ENCODE results near the gene SLC29A4. TPM values are rescaled to one million over a fixed set of nuclear protein-coding genes. Genes with fewer than 3 reads are reported as not detected.

Gene SLC29A4, protein sequence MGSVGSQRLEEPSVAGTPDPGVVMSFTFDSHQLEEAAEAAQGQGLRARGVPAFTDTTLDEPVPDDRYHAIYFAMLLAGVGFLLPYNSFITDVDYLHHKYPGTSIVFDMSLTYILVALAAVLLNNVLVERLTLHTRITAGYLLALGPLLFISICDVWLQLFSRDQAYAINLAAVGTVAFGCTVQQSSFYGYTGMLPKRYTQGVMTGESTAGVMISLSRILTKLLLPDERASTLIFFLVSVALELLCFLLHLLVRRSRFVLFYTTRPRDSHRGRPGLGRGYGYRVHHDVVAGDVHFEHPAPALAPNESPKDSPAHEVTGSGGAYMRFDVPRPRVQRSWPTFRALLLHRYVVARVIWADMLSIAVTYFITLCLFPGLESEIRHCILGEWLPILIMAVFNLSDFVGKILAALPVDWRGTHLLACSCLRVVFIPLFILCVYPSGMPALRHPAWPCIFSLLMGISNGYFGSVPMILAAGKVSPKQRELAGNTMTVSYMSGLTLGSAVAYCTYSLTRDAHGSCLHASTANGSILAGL
- 1 to 10 TPM; 3.7 to 4.3 TPM for total RNA-seq

DNA sequence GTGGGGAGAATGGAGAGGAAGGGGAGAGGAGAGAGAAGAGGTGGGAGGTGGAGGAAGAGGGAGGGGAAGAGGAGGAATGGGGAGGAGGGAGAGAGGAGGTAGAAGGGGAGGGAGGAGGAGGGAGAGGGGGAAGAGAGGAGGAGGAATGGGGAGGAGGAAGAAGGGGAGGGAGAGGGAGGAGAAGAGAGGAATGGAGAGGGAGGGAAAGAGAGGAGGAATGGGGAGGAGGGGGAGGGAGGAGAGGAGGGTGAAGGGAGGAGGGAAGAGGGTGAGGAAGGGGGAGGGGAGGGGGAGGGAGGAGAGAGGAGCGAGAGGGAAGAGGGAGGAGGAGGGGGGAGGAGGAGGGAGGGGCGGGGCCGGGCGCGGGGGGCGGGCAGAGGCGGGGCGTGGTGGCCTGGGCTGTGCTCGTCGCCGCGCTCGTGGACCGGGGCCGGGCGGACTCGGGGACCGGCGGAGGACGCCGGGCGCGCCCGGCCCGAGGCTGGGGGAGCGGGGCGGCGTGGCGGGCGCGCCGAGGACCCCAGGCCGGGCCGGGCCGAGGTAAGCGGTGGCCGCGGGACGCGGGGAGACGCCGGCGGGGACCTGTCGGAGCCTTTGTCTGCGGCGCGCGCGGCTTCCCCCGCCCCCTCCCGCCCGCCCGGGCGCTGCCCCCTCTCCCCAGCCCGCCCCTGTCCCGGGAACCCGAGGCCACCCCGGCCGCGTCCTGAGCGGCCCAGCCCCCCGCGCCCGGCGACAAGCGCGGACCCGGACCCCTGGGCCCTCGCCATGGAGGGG lies at the start of gene SLC29A4:
SLC29A4 (plus strand) TSS at position 401 of the 774 bp plus-strand sequence. CDS start 4,874 bp downstream, outside the sequence.
- Histone ChIP-seq H3K27ac (no peak within 1 kb of the TSS), H3K9me3 (no peaks in the 10 kb centered on the region), H3K4me3 (peak within 1 kb of the TSS; percentile 48 to 67), H3K36me3 (no peaks in the 10 kb centered on the region), H3K27me3 (no peaks in the 10 kb centered on the region), H3K4me1 (peaks cover 0 to 8% of the 10 kb centered on the region in 2 donors)
- DNase-seq (ENCODE audit: low spot score) = no peak
- no peak for TF ChIP-seq CTCF (IDR thresholded peaks at IDR 0.05)

DNA sequence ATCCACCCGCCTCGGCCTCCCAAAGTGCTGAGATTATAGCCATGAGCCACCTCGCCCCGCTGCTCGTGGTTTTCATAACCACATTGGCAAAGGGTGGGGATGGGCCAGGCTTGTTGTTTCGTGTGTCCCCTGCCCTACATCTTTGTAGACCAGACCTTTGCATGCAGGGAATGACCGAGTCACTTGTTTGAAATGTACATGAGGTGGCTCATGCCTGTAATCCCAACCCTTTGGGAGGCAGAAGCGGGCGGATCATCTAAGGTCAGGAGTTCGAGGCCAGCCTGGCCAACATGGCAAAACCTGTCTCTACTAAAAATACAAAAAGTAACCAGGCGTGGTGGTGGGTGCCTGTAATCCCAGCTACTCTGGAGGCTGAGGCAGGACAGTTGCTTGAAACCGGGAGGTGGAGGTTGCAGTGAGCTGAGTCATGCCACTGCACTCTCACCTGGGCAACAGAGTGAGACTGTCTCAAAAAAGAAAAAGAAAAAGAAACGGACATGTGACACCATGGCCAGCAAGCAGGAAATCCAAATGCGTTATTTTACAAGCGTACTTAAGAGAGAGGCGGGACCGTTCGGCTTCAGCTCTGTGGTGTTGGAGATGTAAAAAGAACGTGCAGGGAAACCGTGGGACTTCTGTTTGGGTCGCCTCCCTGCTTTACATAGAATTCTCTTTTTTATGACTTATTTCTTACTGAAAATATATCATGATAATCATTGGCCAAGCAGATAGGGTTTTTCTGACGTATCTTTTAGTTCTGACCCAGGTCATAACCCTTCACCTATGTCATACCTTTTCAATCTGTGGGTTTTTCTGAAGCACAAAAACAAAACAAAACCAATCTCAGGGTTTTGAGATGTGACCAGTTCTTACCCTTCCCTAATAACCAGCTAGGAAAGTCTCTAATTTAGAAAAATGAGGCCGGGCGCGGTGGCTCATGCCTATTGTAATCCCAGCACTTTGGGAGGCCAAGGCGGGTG lies 47.6 kb upstream of the SLC29A4 start:
- Histone ChIP-seq H3K27me3 (no peaks in the 10 kb centered on the region), H3K27ac (no peak overlapping the region), H3K4me3 (no peak overlapping the region), H3K36me3 (peaks cover 22% of the 10 kb centered on the region), H3K9me3 (no peaks in the 10 kb centered on the region), H3K4me1 (peaks cover 0 to 9% of the 10 kb centered on the region in 2 donors)
- TF ChIP-seq CTCF (IDR thresholded peaks at IDR 0.05) = no peak
- no peak for DNase-seq (ENCODE audit: low spot score)

DNA sequence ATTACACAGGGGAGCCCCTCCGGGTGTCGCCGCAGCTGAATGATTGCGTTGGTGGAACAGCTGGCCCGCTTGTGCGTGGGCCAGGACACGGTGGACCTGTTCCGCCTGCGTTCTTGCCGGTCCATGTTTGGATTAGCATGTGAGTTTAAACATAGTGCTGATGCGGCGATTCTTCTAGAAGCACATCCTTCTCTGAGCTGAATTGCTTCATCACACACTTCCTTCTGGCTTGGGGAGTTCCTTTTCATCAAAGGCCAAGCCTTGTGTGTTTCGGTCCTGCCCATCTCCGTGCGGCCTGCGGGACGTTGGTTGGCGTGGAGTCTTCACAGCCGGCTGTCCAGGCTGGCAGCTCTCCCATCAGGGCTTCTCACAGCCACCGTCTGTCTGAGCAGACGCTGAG lies 45.5 kb upstream of the SLC29A4 start:
- DNase-seq (ENCODE audit: low spot score) = peak; percentile 83
- no peak for TF ChIP-seq CTCF (IDR thresholded peaks at IDR 0.05)
- peaks cover 7% of the 10 kb centered on the region for H3K36me3 ChIP-seq
- H3K4me3 ChIP-seq = peak overlapping the region in 1 of 2 donors; percentile 15
- H3K27me3 ChIP-seq = no peaks in the 10 kb centered on the region
- H3K27ac ChIP-seq = peak overlapping the region; percentile 36 to 51
- no peaks in the 10 kb centered on the region for H3K9me3 ChIP-seq
- H3K4me1 ChIP-seq = peaks cover 0 to 14% of the 10 kb centered on the region in 2 donors

GRCh38 chr7:5238500-5238899 lies 44.2 kb upstream of the SLC29A4 start:
- H3K36me3 ChIP-seq = no peaks in the 10 kb centered on the region
- no peak for TF ChIP-seq CTCF (IDR thresholded peaks at IDR 0.05)
- no peaks in the 10 kb centered on the region for H3K9me3 ChIP-seq
- H3K27me3 ChIP-seq = no peaks in the 10 kb centered on the region
- no peak overlapping the region for H3K4me3 ChIP-seq
- peaks cover 0 to 14% of the 10 kb centered on the region in 2 donors for H3K4me1 ChIP-seq
- no peak overlapping the region for H3K27ac ChIP-seq
- no peak for DNase-seq (ENCODE audit: low spot score)

DNA sequence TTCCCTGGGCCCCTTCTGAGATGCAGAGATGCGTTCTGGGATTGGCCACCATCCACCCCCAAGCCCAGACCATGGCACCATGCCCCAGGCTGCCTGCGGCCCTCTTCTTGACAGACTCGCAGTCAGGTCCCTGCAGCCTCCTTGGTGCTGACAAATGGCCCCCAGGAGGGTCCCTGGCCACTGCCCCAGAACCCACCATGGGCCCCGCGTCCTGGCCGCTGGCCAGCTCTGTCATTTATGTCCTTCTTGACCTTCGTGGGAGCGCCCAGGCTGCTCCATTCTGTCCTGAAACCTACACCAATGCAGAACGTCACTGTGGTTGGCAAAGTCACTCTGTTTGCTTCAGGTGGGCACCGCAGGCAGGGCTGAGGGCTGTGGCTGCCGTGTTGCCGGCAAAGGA lies 39.5 kb upstream of the SLC29A4 start:
- peaks cover 0 to 14% of the 10 kb centered on the region in 2 donors for H3K4me1 ChIP-seq
- H3K36me3 ChIP-seq = no peaks in the 10 kb centered on the region
- TF ChIP-seq CTCF (IDR thresholded peaks at IDR 0.05) = no peak
- peaks cover 0 to 6% of the 10 kb centered on the region in 2 donors for H3K9me3 ChIP-seq
- no peaks in the 10 kb centered on the region for H3K27me3 ChIP-seq
- DNase-seq (ENCODE audit: low spot score) = no peak
- no peak overlapping the region for H3K27ac ChIP-seq
- H3K4me3 ChIP-seq = no peak overlapping the region
